ENCODE data around the gene GFRA3. TPM values are rescaled to one million over a fixed set of nuclear protein-coding genes. Genes with fewer than 3 reads are reported as not detected.

Gene GFRA3
- total RNA-seq, 1 experiment from 2014 or later, result 0.83 TPM

GRCh38 chr5:138305797-138306196 lies 31.4 kb upstream of the GFRA3 start:
- no peak for DNase-seq
- no peak overlapping the region for H3K27ac Mint-ChIP-seq (ENCODE audit: unreplicated experiment)
- intact Hi-C loops (cut with micrococcal nuclease; ENCODE audit: unreplicated experiment), result no loop called here

GRCh38 chr5:138303372-138303771 lies 29.0 kb upstream of the GFRA3 start:
- Mint-ChIP-seq H3K36me3 (ENCODE audit: insufficient read depth, unreplicated experiment) (no peaks in the 10 kb centered on the region), H3K9me3 (ENCODE audit: low read depth, unreplicated experiment) (no peaks in the 10 kb centered on the region), H3K4me3 (ENCODE audit: low read depth, unreplicated experiment) (no peak overlapping the region), H3K27ac (ENCODE audit: unreplicated experiment) (no peak overlapping the region), H3K27me3 (ENCODE audit: unreplicated experiment) (no peaks in the 10 kb centered on the region), H3K4me1 (ENCODE audit: low read depth, unreplicated experiment) (no peaks in the 10 kb centered on the region)
- intact Hi-C loops (cut with micrococcal nuclease; ENCODE audit: unreplicated experiment), result no loop called here
- BruUV-seq (replicated peaks), result no TSS peak
- CTCF ChIA-PET, result no interaction called here
- no peak for TF ChIP-seq CTCF (IDR thresholded peaks at IDR 0.05; ENCODE audit: unreplicated experiment)
- DNase-seq, result no peak

More at GRCh38 chr5:138305797-138306196, 31.4 kb upstream of the GFRA3 start:
- H3K36me3 Mint-ChIP-seq (ENCODE audit: insufficient read depth, unreplicated experiment), result no peaks in the 10 kb centered on the region
- H3K9me3 Mint-ChIP-seq (ENCODE audit: low read depth, unreplicated experiment), result no peaks in the 10 kb centered on the region
- H3K27me3 Mint-ChIP-seq (ENCODE audit: unreplicated experiment), result no peaks in the 10 kb centered on the region
- CTCF ChIA-PET, result interaction anchor here (0.6 kb wide), 1 partner anchor 12 kb away, joined by 3 read pairs; no protein-coding TSS in a partner anchor
- H3K4me3 Mint-ChIP-seq (ENCODE audit: low read depth, unreplicated experiment), result no peak overlapping the region
- H3K4me1 Mint-ChIP-seq (ENCODE audit: low read depth, unreplicated experiment), result no peaks in the 10 kb centered on the region
- no peak for TF ChIP-seq CTCF (IDR thresholded peaks at IDR 0.05; ENCODE audit: unreplicated experiment)
- no TSS peak for BruUV-seq (replicated peaks)

- no peak overlapping the region for H3K4me3 Mint-ChIP-seq (ENCODE audit: low read depth, unreplicated experiment)
- no peaks in the 10 kb centered on the region for H3K9me3 Mint-ChIP-seq (ENCODE audit: low read depth, unreplicated experiment)
- intact Hi-C loops (cut with micrococcal nuclease; ENCODE audit: unreplicated experiment), result no loop called here
- no peaks in the 10 kb centered on the region for H3K36me3 Mint-ChIP-seq (ENCODE audit: insufficient read depth, unreplicated experiment)
- BruUV-seq (replicated peaks), result no TSS peak
- no peak for TF ChIP-seq CTCF (IDR thresholded peaks at IDR 0.05; ENCODE audit: unreplicated experiment)
- no peaks in the 10 kb centered on the region for H3K4me1 Mint-ChIP-seq (ENCODE audit: low read depth, unreplicated experiment)
- H3K27me3 Mint-ChIP-seq (ENCODE audit: unreplicated experiment), result no peaks in the 10 kb centered on the region
- CTCF ChIA-PET, result no interaction called here
- no peak overlapping the region for H3K27ac Mint-ChIP-seq (ENCODE audit: unreplicated experiment)
- DNase-seq, result no peak
Observed at GRCh38 chr5:138289296-138289695, 14.9 kb upstream of the GFRA3 start.

GRCh38 chr5:138287246-138287645 lies 12.8 kb upstream of the GFRA3 start:
- Mint-ChIP-seq H3K27me3 (ENCODE audit: unreplicated experiment) (no peaks in the 10 kb centered on the region), H3K36me3 (ENCODE audit: insufficient read depth, unreplicated experiment) (no peaks in the 10 kb centered on the region), H3K27ac (ENCODE audit: unreplicated experiment) (no peak overlapping the region), H3K9me3 (ENCODE audit: low read depth, unreplicated experiment) (no peaks in the 10 kb centered on the region), H3K4me1 (ENCODE audit: low read depth, unreplicated experiment) (no peaks in the 10 kb centered on the region), H3K4me3 (ENCODE audit: low read depth, unreplicated experiment) (no peak overlapping the region)
- intact Hi-C loops (cut with micrococcal nuclease; ENCODE audit: unreplicated experiment), result no loop called here
- no TSS peak for BruUV-seq (replicated peaks)
- DNase-seq, result no peak
- CTCF ChIA-PET, result interaction anchor here (0.6 kb wide), 1 partner anchor 10 kb away, joined by 8 read pairs; no protein-coding TSS in a partner anchor
- TF ChIP-seq CTCF (IDR thresholded peaks at IDR 0.05; ENCODE audit: unreplicated experiment), result no peak

All from Calu3 (cell line).